GM12878 (cell line): ENCODE data around the gene CARD19. TPM values are rescaled to one million over a fixed set of nuclear protein-coding genes. Genes with fewer than 3 reads are reported as not detected.

ENCODE experiments used
- ATF3 ChIP-seq: IDR thresholded peaks from 2 replicates; pipeline ENCODE4 v1.6.1; 2011; ENCODE audit warnings: low read depth, mild to moderate bottlenecking, low read length, moderate library complexity, borderline replicate concordance; ENCODE audit errors: extremely low read depth
- BHLHE40 ChIP-seq, 2 experiments: fragments of 450-650 bp in 1 of 2; IDR thresholded peaks; 2 replicates each; pipeline ENCODE4 v1.6.1; 2011 to 2017; ENCODE audit warnings: low read depth in 2 of 2, borderline replicate concordance in 1 of 2, improper control_type of control experiment in 1 of 2, low read length in 1 of 2, mild to moderate bottlenecking in 1 of 2
- BRCA1 ChIP-seq: IDR thresholded peaks from 2 replicates; pipeline ENCODE4 v1.6.1; 2011; ENCODE audit warnings: low read depth, low read length, improper control_type of control experiment
- CEBPZ ChIP-seq: fragments of 150-350 bp; IDR thresholded peaks from 2 replicates; pipeline ENCODE4 v1.6.1; 2016; ENCODE audit warnings: low read depth, low read length
- E4F1 ChIP-seq: fragments of 450-650 bp; IDR thresholded peaks from 2 replicates; pipeline ENCODE4 v1.6.1; 2018; ENCODE audit warnings: borderline replicate concordance, mild to moderate bottlenecking; ENCODE audit not compliant: partially characterized antibody
- HSF1 ChIP-seq: fragments of 150-350 bp; IDR thresholded peaks from 2 replicates; pipeline ENCODE4 v1.6.1; 2014; ENCODE audit warnings: mild to moderate bottlenecking, low read depth, low read length
- IKZF1 ChIP-seq: fragments of 450-650 bp; conservative IDR thresholded peaks from 2 replicates; pipeline ENCODE4 v1.6.1; 2017; ENCODE audit warnings: antibody characterized with exemption, mild to moderate bottlenecking
- KLF5 ChIP-seq: fragments of 450-650 bp; IDR thresholded peaks from 2 replicates; pipeline ENCODE4 v1.6.1; 2014; ENCODE audit warnings: mild to moderate bottlenecking; ENCODE audit not compliant: partially characterized antibody
- MTA2 ChIP-seq: fragments of 450-650 bp; IDR thresholded peaks from 2 replicates; pipeline ENCODE4 v1.6.1; 2016; ENCODE audit warnings: low read depth, mild to moderate bottlenecking, moderate library complexity
- MYB ChIP-seq: fragments of 150-350 bp; IDR thresholded peaks from 2 replicates; pipeline ENCODE4 v1.6.1; 2014; ENCODE audit warnings: mild to moderate bottlenecking, low read depth, low read length, borderline replicate concordance
- NFYB ChIP-seq: IDR thresholded peaks from 2 replicates; pipeline ENCODE4 v1.6.1; 2011; ENCODE audit warnings: low read depth, mild to moderate bottlenecking, low read length, improper control_type of control experiment, moderate library complexity; ENCODE audit not compliant: insufficient read depth
- NR2F1 ChIP-seq: fragments of 450-650 bp; conservative IDR thresholded peaks from 2 replicates; pipeline ENCODE4 v1.6.1; 2017; ENCODE audit warnings: mild to moderate bottlenecking
- PAX5 ChIP-seq: IDR thresholded peaks from 2 replicates; pipeline ENCODE4 v1.6.1; 2011; ENCODE audit warnings: low read depth, low read length, borderline replicate concordance
- PRDM15 ChIP-seq: fragments of 450-650 bp; formaldehyde crosslinking; IDR thresholded peaks from 2 replicates; pipeline ENCODE4 v1.4.0; 2020; ENCODE audit warnings: mild to moderate bottlenecking, moderate library complexity
- RAD21 ChIP-seq: IDR thresholded peaks from 2 replicates; pipeline ENCODE4 v1.6.1; 2011; ENCODE audit warnings: mild to moderate bottlenecking, low read depth, low read length, moderate library complexity; ENCODE audit not compliant: insufficient read depth
- RCOR1 ChIP-seq: conservative IDR thresholded peaks from 2 replicates; pipeline ENCODE4 v1.6.1; 2012; ENCODE audit warnings: low read depth, low read length, improper control_type of control experiment
- WRNIP1 ChIP-seq: IDR thresholded peaks from 2 replicates; pipeline ENCODE4 v1.6.1; 2011; ENCODE audit warnings: low read depth, low read length, improper control_type of control experiment, borderline replicate concordance
- polyA plus RNA-seq, 11 experiments: library from polyadenylated mRNA; depleted of rRNA in 4 of 11; unstranded in 6 of 11; stranded (reverse) in 5 of 11; fragments of >200 nt; fragmentation: Nextera tagmentation in 4 of 11; fragmentation: Illumina TruSeq in 1 of 11; extraction: Ambion mirVana in 4 of 11; extraction: Trizol in 1 of 11; gene quantifications; 1 replicate in 1 of 11; 2 replicates in 10 of 11; pipeline versions ENCODE4 v1.2.1 to v1.2.3, GENCODE V29; 2011 to 2016; ENCODE audit warnings: inconsistent platforms in 2 of 11, missing spikeins in 2 of 11, low read depth in 1 of 11
- total RNA-seq, 4 experiments: library from RNA; depleted of rRNA in 3 of 4; stranded (reverse); fragments of >200 nt in 3 of 4; fragmentation: Illumina TruSeq in 1 of 4; extraction: Trizol in 1 of 4; gene quantifications; 2 replicates each; pipeline versions ENCODE4 v1.2.1 to v1.2.3, GENCODE V29; 2013 to 2021

Gene CARD19
- total and polyA plus RNA-seq, 10 of the 15 experiments (the other 5 are each of a cell fraction or from before 2014, with no cell fraction given): 0.61 to 41.6 (median 19.9) TPM

GRCh38 chr9:93134015-93134739, 38.2 kb downstream of the CARD19 start, which contains the start of gene NINJ1 (continued):
- TF ChIP-seq E4F1 (no peak), IKZF1 (peak; percentile 96), MTA2 (no peak), BHLHE40 (IDR thresholded peaks at IDR 0.05; ENCODE audit: borderline replicate concordance in 1 of 2, low read depth in 2 of 2, low read length in 1 of 2) (peak; percentile 51 to 73; a peak in 1 of 4 replicates), NFYB (no peak), RCOR1 (no peak), PRDM15 (CRISPR knock-in tag) (no peak), ATF3 (no peak), MYB (no peak), NR2F1 (no peak), PAX5 (peak; percentile 68), CEBPZ (no peak), BRCA1 (no peak), WRNIP1 (no peak), RAD21 (no peak), HSF1 (no peak), KLF5 (no peak)
